Measurements from ENCODE around the gene PPP1R16B.
A peak's percentile ranks its signal among the peaks of the same experiment; 100 is the strongest.

The PPP1R16B gene

GRCh38 chr20:38805502-38805957 lies at the start of gene PPP1R16B:
Gene PPP1R16B, plus strand, starts transcription at chr20:38805697. Its CDS starts 30,229 bp downstream, at chr20:38835926.
- Histone ChIP-seq H3K27me3 (ENCODE audit: control insufficient read depth in 1 of 2, insufficient read depth in 2 of 2, low read length in 2 of 2) (peaks cover 17 to 28% of the 10 kb centered on the region in 2 donors), H3K9ac (ENCODE audit: low read depth in 1 of 2, low read length in 2 of 2) (peak within 1 kb of the TSS; percentile 25 to 48), H3K4me1 (ENCODE audit: control insufficient read depth in 1 of 2, insufficient read depth in 2 of 2, low read length in 2 of 2) (peaks cover 9 to 10% of the 10 kb centered on the region in 2 donors), H3K36me3 (ENCODE audit: control insufficient read depth in 1 of 2, insufficient read depth in 2 of 2, low read length in 2 of 2) (no peaks in the 10 kb centered on the region), H3K27ac (ENCODE audit: low read depth, low read length) (peak within 1 kb of the TSS; percentile 66), H3K4me3 (ENCODE audit: low read depth in 1 of 2, low read length in 2 of 2) (peak within 1 kb of the TSS; percentile 59 to 69), H3K9me3 (ENCODE audit: control insufficient read depth in 1 of 2, low read length in 2 of 2) (no peaks in the 10 kb centered on the region)

DNA sequence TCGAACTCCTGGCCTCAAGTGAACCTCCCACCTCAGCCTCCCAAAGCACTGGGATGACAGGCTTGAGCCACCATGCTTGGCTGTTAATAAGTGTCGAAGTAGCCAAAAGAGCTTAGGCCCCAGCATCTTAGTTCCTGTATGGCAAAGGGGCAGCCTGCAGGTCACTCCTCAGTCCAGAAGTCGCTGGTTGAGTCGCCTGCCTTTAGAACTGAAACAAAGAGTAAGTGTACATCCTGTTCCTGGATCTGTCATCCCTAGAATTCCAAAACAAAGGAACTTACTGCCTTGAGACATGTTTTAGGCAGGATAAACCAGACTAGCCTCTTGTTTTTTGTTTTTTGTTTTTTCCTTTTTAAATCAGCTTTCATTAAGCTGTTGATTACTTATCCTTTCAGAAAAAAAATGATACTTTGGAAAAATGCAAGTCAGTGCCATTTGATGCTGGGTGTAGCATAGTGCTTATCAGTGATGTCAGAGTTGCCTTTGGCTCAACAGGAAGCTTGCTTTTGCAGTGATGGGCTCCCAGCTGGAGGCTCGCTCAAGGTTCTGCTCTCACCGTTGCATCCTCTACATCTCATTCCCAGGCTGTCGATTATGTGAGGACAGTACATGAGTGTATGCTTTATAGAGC lies 48.2 kb upstream of the PPP1R16B start:
- H3K36me3 ChIP-seq (ENCODE audit: control insufficient read depth in 1 of 2, insufficient read depth in 2 of 2, low read length in 2 of 2) = peaks cover 25 to 69% of the 10 kb centered on the region in 2 donors
- no peaks in the 10 kb centered on the region for H3K4me1 ChIP-seq (ENCODE audit: control insufficient read depth in 1 of 2, insufficient read depth in 2 of 2, low read length in 2 of 2)
- no peaks in the 10 kb centered on the region for H3K9me3 ChIP-seq (ENCODE audit: control insufficient read depth in 1 of 2, low read length in 2 of 2)
- H3K9ac ChIP-seq (ENCODE audit: low read depth in 1 of 2, low read length in 2 of 2) = no peak overlapping the region
- H3K27me3 ChIP-seq (ENCODE audit: control insufficient read depth in 1 of 2, insufficient read depth in 2 of 2, low read length in 2 of 2) = no peaks in the 10 kb centered on the region
- H3K4me3 ChIP-seq (ENCODE audit: low read depth in 1 of 2, low read length in 2 of 2) = no peak overlapping the region
- no peak overlapping the region for H3K27ac ChIP-seq (ENCODE audit: low read depth, low read length)

- Histone ChIP-seq H3K36me3 (ENCODE audit: control insufficient read depth in 1 of 2, insufficient read depth in 2 of 2, low read length in 2 of 2) (peaks cover 29 to 80% of the 10 kb centered on the region in 2 donors), H3K27ac (ENCODE audit: low read depth, low read length) (no peak overlapping the region), H3K4me1 (ENCODE audit: control insufficient read depth in 1 of 2, insufficient read depth in 2 of 2, low read length in 2 of 2) (peaks cover 0 to 9% of the 10 kb centered on the region in 2 donors), H3K9ac (ENCODE audit: low read depth in 1 of 2, low read length in 2 of 2) (no peak overlapping the region), H3K9me3 (ENCODE audit: control insufficient read depth in 1 of 2, low read length in 2 of 2) (no peaks in the 10 kb centered on the region), H3K27me3 (ENCODE audit: control insufficient read depth in 1 of 2, insufficient read depth in 2 of 2, low read length in 2 of 2) (no peaks in the 10 kb centered on the region), H3K4me3 (ENCODE audit: low read depth in 1 of 2, low read length in 2 of 2) (no peak overlapping the region)
Observed at GRCh38 chr20:38759106-38759505, 46.4 kb upstream of the PPP1R16B start.

DNA sequence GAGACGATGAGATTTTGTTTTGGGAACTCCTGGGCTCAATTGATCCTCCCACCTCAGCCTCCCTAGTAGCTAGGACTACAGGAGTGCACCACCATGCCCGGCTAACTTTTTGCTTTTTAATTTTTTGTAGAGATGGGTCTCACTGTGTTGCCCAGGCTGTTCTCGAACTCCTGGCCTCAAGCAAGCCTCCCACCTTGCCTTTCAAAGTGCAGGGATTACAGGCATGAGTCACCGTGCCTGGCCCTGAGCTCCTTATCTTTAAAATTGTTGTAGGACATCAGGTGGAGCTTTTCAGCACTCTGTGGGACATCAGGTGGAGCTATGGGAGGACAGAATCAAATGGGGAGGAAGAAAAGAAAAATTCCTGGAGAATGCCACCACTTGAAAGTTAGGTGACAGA lies 44.5 kb upstream of the PPP1R16B start:
- Histone ChIP-seq H3K9ac (ENCODE audit: low read depth in 1 of 2, low read length in 2 of 2) (no peak overlapping the region), H3K9me3 (ENCODE audit: control insufficient read depth in 1 of 2, low read length in 2 of 2) (no peaks in the 10 kb centered on the region), H3K4me1 (ENCODE audit: control insufficient read depth in 1 of 2, insufficient read depth in 2 of 2, low read length in 2 of 2) (peaks cover 0 to 18% of the 10 kb centered on the region in 2 donors), H3K4me3 (ENCODE audit: low read depth in 1 of 2, low read length in 2 of 2) (no peak overlapping the region), H3K27me3 (ENCODE audit: control insufficient read depth in 1 of 2, insufficient read depth in 2 of 2, low read length in 2 of 2) (no peaks in the 10 kb centered on the region), H3K27ac (ENCODE audit: low read depth, low read length) (no peak overlapping the region), H3K36me3 (ENCODE audit: control insufficient read depth in 1 of 2, insufficient read depth in 2 of 2, low read length in 2 of 2) (peaks cover 25 to 74% of the 10 kb centered on the region in 2 donors)

DNA sequence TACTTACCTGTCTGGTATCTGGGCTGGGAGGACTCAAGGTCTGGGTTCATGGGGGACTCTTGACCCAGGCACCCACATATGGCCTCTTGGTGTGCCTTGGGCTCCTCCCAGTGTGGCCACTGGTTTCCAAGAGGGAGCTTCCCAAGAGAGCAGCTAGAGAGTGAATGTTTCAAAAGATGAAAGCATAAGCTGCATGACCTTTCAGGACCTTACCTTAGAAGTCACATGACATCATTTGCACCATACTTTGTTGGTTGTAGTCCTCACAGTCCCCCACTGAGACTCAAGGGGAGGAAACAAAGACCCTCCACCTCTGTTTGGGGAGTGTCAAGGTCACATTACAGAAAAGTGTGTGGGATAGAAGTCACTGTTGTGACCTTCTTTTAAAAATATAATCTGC lies 43.3 kb upstream of the PPP1R16B start:
- H3K9ac ChIP-seq (ENCODE audit: low read depth in 1 of 2, low read length in 2 of 2) = no peak overlapping the region
- no peak overlapping the region for H3K4me3 ChIP-seq (ENCODE audit: low read depth in 1 of 2, low read length in 2 of 2)
- peaks cover 0 to 18% of the 10 kb centered on the region in 2 donors for H3K4me1 ChIP-seq (ENCODE audit: control insufficient read depth in 1 of 2, insufficient read depth in 2 of 2, low read length in 2 of 2)
- H3K27me3 ChIP-seq (ENCODE audit: control insufficient read depth in 1 of 2, insufficient read depth in 2 of 2, low read length in 2 of 2) = no peaks in the 10 kb centered on the region
- no peak overlapping the region for H3K27ac ChIP-seq (ENCODE audit: low read depth, low read length)
- peaks cover 25 to 69% of the 10 kb centered on the region in 2 donors for H3K36me3 ChIP-seq (ENCODE audit: control insufficient read depth in 1 of 2, insufficient read depth in 2 of 2, low read length in 2 of 2)
- H3K9me3 ChIP-seq (ENCODE audit: control insufficient read depth in 1 of 2, low read length in 2 of 2) = no peaks in the 10 kb centered on the region

DNA sequence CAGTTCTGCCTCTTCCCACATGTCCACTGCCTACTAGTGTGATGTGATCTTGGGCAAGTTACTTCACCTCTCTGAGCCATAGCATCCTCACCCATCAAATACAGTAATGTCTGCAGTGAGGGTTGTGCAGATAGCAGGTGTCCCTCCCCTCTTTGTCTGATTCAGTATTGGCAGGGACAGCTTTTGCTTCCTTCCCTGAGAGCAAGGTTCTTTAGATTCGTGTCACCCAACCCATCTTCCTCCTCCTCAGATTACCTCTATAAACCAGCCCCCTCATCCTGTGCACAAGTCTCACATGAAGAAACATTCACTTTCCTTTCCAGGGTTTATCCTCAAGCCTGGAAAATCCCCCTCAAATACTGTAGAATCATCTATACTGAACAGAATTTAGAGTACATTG lies 41.9 kb upstream of the PPP1R16B start:
- no peak overlapping the region for H3K27ac ChIP-seq (ENCODE audit: low read depth, low read length)
- no peak overlapping the region for H3K4me3 ChIP-seq (ENCODE audit: low read depth in 1 of 2, low read length in 2 of 2)
- no peaks in the 10 kb centered on the region for H3K9me3 ChIP-seq (ENCODE audit: control insufficient read depth in 1 of 2, low read length in 2 of 2)
- no peak overlapping the region for H3K9ac ChIP-seq (ENCODE audit: low read depth in 1 of 2, low read length in 2 of 2)
- no peaks in the 10 kb centered on the region for H3K27me3 ChIP-seq (ENCODE audit: control insufficient read depth in 1 of 2, insufficient read depth in 2 of 2, low read length in 2 of 2)
- H3K36me3 ChIP-seq (ENCODE audit: control insufficient read depth in 1 of 2, insufficient read depth in 2 of 2, low read length in 2 of 2) = peaks cover 40 to 73% of the 10 kb centered on the region in 2 donors
- peaks cover 0 to 18% of the 10 kb centered on the region in 2 donors for H3K4me1 ChIP-seq (ENCODE audit: control insufficient read depth in 1 of 2, insufficient read depth in 2 of 2, low read length in 2 of 2)

- H3K27ac ChIP-seq (ENCODE audit: low read depth, low read length) = no peak overlapping the region
- H3K4me1 ChIP-seq (ENCODE audit: control insufficient read depth in 1 of 2, insufficient read depth in 2 of 2, low read length in 2 of 2) = peaks cover 0 to 18% of the 10 kb centered on the region in 2 donors
- H3K9me3 ChIP-seq (ENCODE audit: control insufficient read depth in 1 of 2, low read length in 2 of 2) = no peaks in the 10 kb centered on the region
- peaks cover 36 to 76% of the 10 kb centered on the region in 2 donors for H3K36me3 ChIP-seq (ENCODE audit: control insufficient read depth in 1 of 2, insufficient read depth in 2 of 2, low read length in 2 of 2)
- H3K9ac ChIP-seq (ENCODE audit: low read depth in 1 of 2, low read length in 2 of 2) = no peak overlapping the region
- H3K27me3 ChIP-seq (ENCODE audit: control insufficient read depth in 1 of 2, insufficient read depth in 2 of 2, low read length in 2 of 2) = no peaks in the 10 kb centered on the region
- no peak overlapping the region for H3K4me3 ChIP-seq (ENCODE audit: low read depth in 1 of 2, low read length in 2 of 2)
Observed at GRCh38 chr20:38764567-38765318, 40.8 kb upstream of the PPP1R16B start.

GRCh38 chr20:38766071-38766470 lies 39.4 kb upstream of the PPP1R16B start:
- H3K4me3 ChIP-seq (ENCODE audit: low read depth in 1 of 2, low read length in 2 of 2) = no peak overlapping the region
- no peak overlapping the region for H3K9ac ChIP-seq (ENCODE audit: low read depth in 1 of 2, low read length in 2 of 2)
- H3K36me3 ChIP-seq (ENCODE audit: control insufficient read depth in 1 of 2, insufficient read depth in 2 of 2, low read length in 2 of 2) = peaks cover 38 to 71% of the 10 kb centered on the region in 2 donors
- no peaks in the 10 kb centered on the region for H3K27me3 ChIP-seq (ENCODE audit: control insufficient read depth in 1 of 2, insufficient read depth in 2 of 2, low read length in 2 of 2)
- no peak overlapping the region for H3K27ac ChIP-seq (ENCODE audit: low read depth, low read length)
- no peaks in the 10 kb centered on the region for H3K9me3 ChIP-seq (ENCODE audit: control insufficient read depth in 1 of 2, low read length in 2 of 2)
- H3K4me1 ChIP-seq (ENCODE audit: control insufficient read depth in 1 of 2, insufficient read depth in 2 of 2, low read length in 2 of 2) = peaks cover 0 to 18% of the 10 kb centered on the region in 2 donors

- Histone ChIP-seq H3K4me3 (ENCODE audit: low read depth in 1 of 2, low read length in 2 of 2) (no peak overlapping the region), H3K9me3 (ENCODE audit: control insufficient read depth in 1 of 2, low read length in 2 of 2) (peaks cover 0 to 5% of the 10 kb centered on the region in 2 donors), H3K36me3 (ENCODE audit: control insufficient read depth in 1 of 2, insufficient read depth in 2 of 2, low read length in 2 of 2) (peaks cover 34 to 76% of the 10 kb centered on the region in 2 donors), H3K27me3 (ENCODE audit: control insufficient read depth in 1 of 2, insufficient read depth in 2 of 2, low read length in 2 of 2) (no peaks in the 10 kb centered on the region), H3K4me1 (ENCODE audit: control insufficient read depth in 1 of 2, insufficient read depth in 2 of 2, low read length in 2 of 2) (peaks cover 0 to 4% of the 10 kb centered on the region in 2 donors), H3K9ac (ENCODE audit: low read depth in 1 of 2, low read length in 2 of 2) (no peak overlapping the region), H3K27ac (ENCODE audit: low read depth, low read length) (no peak overlapping the region)
Observed at GRCh38 chr20:38769376-38770295, 35.9 kb upstream of the PPP1R16B start.

Data from duodenal mucosa (tissue), 2 donors.